CD4-positive, alpha-beta T cell (primary cell): ENCODE data around the gene ESCO1. TPM values are rescaled to one million over a fixed set of nuclear protein-coding genes. Genes with fewer than 3 reads are reported as not detected.

ENCODE experiments used
- ATAC-seq: fragments of 200-7000 bp; cut with Tn5 transposase; one replicate; pipeline ENCODE4 v1.10.0; 2022; ENCODE audit warnings: mild to moderate bottlenecking; ENCODE audit not compliant: poor library complexity
- CTCF ChIA-PET: fragments of 350-600 bp; sonication (Branson Sonifier 250); formaldehyde crosslinking; loops from one replicate; lab custom pipeline; 2021; ENCODE audit warnings: antibody characterized with exemption, inconsistent platforms; lab: Charles Lee
- POLR2A ChIA-PET: fragments of 350-600 bp; sonication (Branson Sonifier 250); formaldehyde crosslinking; loops from one replicate; lab custom pipeline; 2021; ENCODE audit warnings: antibody characterized with exemption, inconsistent platforms; lab: Charles Lee
- DNase-seq, 14 experiments: peaks; one replicate each; pipeline ENCODE4 v3.0.0-alpha.2; 2013 to 2020; ENCODE audit warnings: mixed read lengths in 2 of 14
- H3K27ac ChIP-seq, 2 donors: one replicate each; pipeline versions ENCODE4 v1.5.1 to v1.7.0; 2013; ENCODE audit warnings: low read length in 2 of 2, low read depth in 1 of 2, mild to moderate bottlenecking in 1 of 2
- H3K27me3 ChIP-seq, 2 experiments: 1 replicate in 1 of 2; 2 replicates in 1 of 2; pipeline versions ENCODE4 v1.6.1 to v1.7.0; 2013; ENCODE audit warnings: low read length in 2 of 2, control low read depth in 1 of 2, mild to moderate bottlenecking in 1 of 2, moderate library complexity in 1 of 2; ENCODE audit not compliant: insufficient read depth in 2 of 2, control insufficient read depth in 1 of 2
- H3K36me3 ChIP-seq: one replicate; pipeline ENCODE4 v1.6.1; 2013; ENCODE audit warnings: low read length, control low read depth; ENCODE audit not compliant: insufficient read depth
- H3K4me1 ChIP-seq: one replicate; pipeline ENCODE4 v1.6.1; 2013; ENCODE audit warnings: low read length, control low read depth; ENCODE audit not compliant: insufficient read depth
- H3K4me3 ChIP-seq: one replicate; pipeline ENCODE4 v1.5.1; 2013; ENCODE audit warnings: mild to moderate bottlenecking, low read length, moderate library complexity
- H3K9me3 ChIP-seq, 2 experiments: 1 replicate in 1 of 2; 2 replicates in 1 of 2; pipeline versions ENCODE4 v1.6.1 to v1.7.0; 2013; ENCODE audit warnings: low read length in 2 of 2, mild to moderate bottlenecking in 2 of 2, control low read depth in 1 of 2, moderate library complexity in 1 of 2; ENCODE audit not compliant: control insufficient read depth in 1 of 2, insufficient read depth in 1 of 2
- H3K27ac Mint-ChIP-seq: one replicate; pipeline ENCODE4 v1.8.0; 2020; ENCODE audit warnings: mixed read lengths
- H3K27me3 Mint-ChIP-seq: one replicate; pipeline ENCODE4 v1.8.0; 2021; ENCODE audit warnings: mixed read lengths
- H3K36me3 Mint-ChIP-seq: one replicate; pipeline ENCODE4 v1.8.0; 2021; ENCODE audit warnings: low read depth, mixed read lengths
- H3K4me1 Mint-ChIP-seq: one replicate; pipeline ENCODE4 v1.8.0; 2021; ENCODE audit warnings: low read depth, mixed read lengths
- H3K4me3 Mint-ChIP-seq: one replicate; pipeline ENCODE4 v1.8.0; 2020; ENCODE audit warnings: mild to moderate bottlenecking, mixed read lengths
- H3K9me3 Mint-ChIP-seq: one replicate; pipeline ENCODE4 v1.8.0; 2020; ENCODE audit warnings: mixed read lengths
- intact Hi-C, 2 experiments: fragments of 100-400 bp; cut with DNase I in 1 of 2; cut with micrococcal nuclease in 1 of 2; formaldehyde crosslinking; loops; one replicate each; pipeline versions ENCODE4 v1.15.1 to v1.9.0; 2023 to 2025; cut with DNase I, micrococcal nuclease
- total RNA-seq, 174 experiments: library from RNA in 2 of 174; stranded (reverse) in 2 of 174; gene quantifications; one replicate each; pipeline ENCODE4 v1.2.3 and lab custom pipeline; 2021 to 2026
- TF ChIP-seq, protein P1 (sequence below): fragments of 200-600 bp; IDR thresholded peaks from one replicate; pipeline ENCODE4 v1.8.0; 2022; ENCODE audit warnings: antibody characterized with exemption, mild to moderate bottlenecking

The ESCO1 gene
- total RNA-seq, 2 experiments from 2014 or later, result 31.7 to 32.8 TPM

DNA sequence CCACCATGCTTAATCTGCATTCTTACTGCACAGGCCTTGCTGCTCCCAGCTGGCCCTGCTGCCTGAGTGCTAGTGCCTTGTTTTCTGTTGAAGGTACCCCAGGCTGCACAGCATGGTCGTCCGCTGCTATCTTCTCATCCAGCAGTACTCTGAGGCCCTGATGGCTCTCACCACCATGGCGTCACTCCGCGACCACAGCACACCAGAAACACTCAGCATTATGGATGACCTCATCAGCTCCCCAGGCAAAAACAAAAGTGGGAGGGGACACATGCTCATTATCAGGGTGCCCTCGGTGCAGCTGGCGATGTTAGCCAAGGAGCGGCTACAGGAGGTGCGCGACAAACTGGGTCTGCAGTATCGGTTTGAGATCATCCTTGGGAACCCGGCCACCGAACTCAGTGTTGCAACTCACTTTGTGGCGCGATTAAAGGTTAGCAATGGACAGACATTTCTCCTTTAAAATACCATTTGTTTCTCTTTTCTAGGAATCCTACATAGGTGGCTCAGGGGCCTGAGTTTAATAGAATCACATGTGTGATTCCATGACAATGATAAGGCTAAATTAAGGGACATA lies 110.5 kb downstream of the ESCO1 start:
- H3K9me3 Mint-ChIP-seq, result no peaks in the 10 kb centered on the region
- Histone ChIP-seq H3K36me3 (no peaks in the 10 kb centered on the region), H3K4me1 (no peaks in the 10 kb centered on the region), H3K4me3 (no peak overlapping the region), H3K27ac (no peak overlapping the region), H3K9me3 (no peaks in the 10 kb centered on the region), H3K27me3 (no peaks in the 10 kb centered on the region)
- TF ChIP-seq, protein P1, sequence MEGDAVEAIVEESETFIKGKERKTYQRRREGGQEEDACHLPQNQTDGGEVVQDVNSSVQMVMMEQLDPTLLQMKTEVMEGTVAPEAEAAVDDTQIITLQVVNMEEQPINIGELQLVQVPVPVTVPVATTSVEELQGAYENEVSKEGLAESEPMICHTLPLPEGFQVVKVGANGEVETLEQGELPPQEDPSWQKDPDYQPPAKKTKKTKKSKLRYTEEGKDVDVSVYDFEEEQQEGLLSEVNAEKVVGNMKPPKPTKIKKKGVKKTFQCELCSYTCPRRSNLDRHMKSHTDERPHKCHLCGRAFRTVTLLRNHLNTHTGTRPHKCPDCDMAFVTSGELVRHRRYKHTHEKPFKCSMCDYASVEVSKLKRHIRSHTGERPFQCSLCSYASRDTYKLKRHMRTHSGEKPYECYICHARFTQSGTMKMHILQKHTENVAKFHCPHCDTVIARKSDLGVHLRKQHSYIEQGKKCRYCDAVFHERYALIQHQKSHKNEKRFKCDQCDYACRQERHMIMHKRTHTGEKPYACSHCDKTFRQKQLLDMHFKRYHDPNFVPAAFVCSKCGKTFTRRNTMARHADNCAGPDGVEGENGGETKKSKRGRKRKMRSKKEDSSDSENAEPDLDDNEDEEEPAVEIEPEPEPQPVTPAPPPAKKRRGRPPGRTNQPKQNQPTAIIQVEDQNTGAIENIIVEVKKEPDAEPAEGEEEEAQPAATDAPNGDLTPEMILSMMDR, result no peak
- no peaks in the 10 kb centered on the region for H3K36me3 Mint-ChIP-seq
- ATAC-seq, result no peak
- H3K4me1 Mint-ChIP-seq, result no peaks in the 10 kb centered on the region
- peaks cover 4% of the 10 kb centered on the region for H3K27me3 Mint-ChIP-seq
- H3K27ac Mint-ChIP-seq, result no peak overlapping the region
- intact Hi-C loops, result loop anchor here (1.0 to 10.0 kb wide), 3 partner anchors 365 to 1215 kb away; no protein-coding TSS in a partner anchor
- POLR2A ChIA-PET, result no interaction called here
- no peak overlapping the region for H3K4me3 Mint-ChIP-seq
- DNase-seq, result no peak
- CTCF ChIA-PET, result interaction anchor here (0.6 kb wide), 1 partner anchor 316 kb away, joined by 3 read pairs; no protein-coding TSS in a partner anchor

DNA sequence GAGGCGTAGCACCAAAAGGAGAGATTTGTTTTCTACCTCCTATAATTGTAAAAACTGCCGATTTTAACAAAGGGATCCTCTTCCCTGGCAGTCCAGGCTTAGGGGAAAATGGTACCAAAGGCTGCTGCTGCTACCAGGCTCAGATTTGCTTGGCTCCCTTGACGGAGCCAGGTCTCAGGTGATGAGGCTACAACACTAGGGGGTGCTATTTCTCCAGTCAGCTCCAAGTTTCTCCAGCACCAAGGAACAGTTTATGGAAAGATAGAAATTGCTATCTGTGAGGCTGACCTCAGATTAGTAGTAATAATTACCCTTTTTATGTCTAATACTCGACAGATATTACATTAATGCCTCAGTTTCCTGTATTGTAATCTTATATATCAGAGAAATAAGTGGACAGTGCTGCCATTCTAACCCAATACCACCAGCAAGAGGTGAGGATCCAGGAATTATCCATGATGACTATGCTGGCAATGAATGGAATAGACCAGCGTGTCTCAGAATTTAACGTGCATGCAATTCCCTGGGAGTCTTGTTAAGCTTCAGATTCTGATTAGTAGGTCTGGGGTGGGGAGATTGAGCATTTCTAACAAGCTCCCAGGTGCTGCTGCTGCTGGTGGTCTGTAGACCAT lies 111.3 kb downstream of the ESCO1 start:
- intact Hi-C loops, result loop anchor here (1.0 kb wide), 1 partner anchor 467 kb away; no protein-coding TSS in a partner anchor
- POLR2A ChIA-PET, result no interaction called here

DNA sequence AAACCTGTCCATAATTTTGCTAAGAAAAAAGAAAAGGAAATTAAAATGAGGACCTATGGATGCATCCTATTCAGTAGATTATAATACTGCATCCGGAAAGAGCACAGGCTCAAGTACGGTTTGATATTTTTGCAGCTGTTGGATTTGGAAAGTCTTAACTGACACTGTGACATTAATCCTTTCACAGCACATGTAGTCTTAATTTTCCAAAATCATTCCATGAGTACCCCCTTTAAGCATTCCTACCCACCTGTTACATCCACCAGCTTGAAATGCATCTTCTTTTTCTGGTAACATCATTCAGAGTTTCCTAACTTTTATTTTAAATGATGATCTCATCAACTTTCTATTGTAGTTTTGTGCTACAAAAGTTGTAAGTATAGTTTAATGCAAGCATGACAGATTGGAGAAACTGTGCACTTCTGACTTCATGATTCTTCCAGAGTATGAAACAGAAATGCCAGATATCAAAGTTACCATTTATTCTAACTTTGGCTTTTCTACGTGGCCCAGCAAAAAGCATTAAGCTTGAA lies 113.5 kb downstream of the ESCO1 start:
- no peaks in the 10 kb centered on the region for H3K9me3 ChIP-seq
- CTCF ChIA-PET, result interaction anchor here (1.2 to 1.5 kb wide), 2 partner anchors 114 to 469 kb away, joined by 3 read pairs; partner anchors contain the start of gene ESCO1
- Mint-ChIP-seq H3K9me3 (no peaks in the 10 kb centered on the region), H3K36me3 (no peaks in the 10 kb centered on the region), H3K4me1 (no peaks in the 10 kb centered on the region), H3K27ac (no peak overlapping the region), H3K4me3 (no peak overlapping the region), H3K27me3 (peaks cover 12% of the 10 kb centered on the region)
- ATAC-seq (no peak), DNase-seq (no peak)
- POLR2A ChIA-PET, result no interaction called here
- H3K27me3 ChIP-seq, result peaks cover 0 to 5% of the 10 kb centered on the region in 2 experiments
- no peak overlapping the region for H3K27ac ChIP-seq
- H3K4me1 ChIP-seq, result no peaks in the 10 kb centered on the region
- H3K36me3 ChIP-seq, result no peaks in the 10 kb centered on the region
- intact Hi-C loops, result no loop called here
- TF ChIP-seq, protein P1, result no peak
- H3K4me3 ChIP-seq, result no peak overlapping the region

More for the DNA sequence above, 111.3 kb downstream of the ESCO1 start:
- CTCF ChIA-PET, result interaction anchor here (0.6 kb wide), 1 partner anchor 317 kb away, joined by 3 read pairs; no protein-coding TSS in a partner anchor
- ATAC-seq (no peak), DNase-seq (peak in 6 of 14 experiments; percentile 3 to 61 (median 37))
- no peaks in the 10 kb centered on the region for H3K36me3 ChIP-seq
- H3K9me3 ChIP-seq, result no peaks in the 10 kb centered on the region
- H3K4me3 Mint-ChIP-seq, result no peak overlapping the region
- H3K27ac ChIP-seq, result no peak overlapping the region
- H3K4me1 ChIP-seq, result no peaks in the 10 kb centered on the region
- no peaks in the 10 kb centered on the region for H3K36me3 Mint-ChIP-seq
- H3K9me3 Mint-ChIP-seq, result no peaks in the 10 kb centered on the region
- peaks cover 4% of the 10 kb centered on the region for H3K27me3 Mint-ChIP-seq
- TF ChIP-seq, protein P1, result peak; percentile 48
- H3K4me3 ChIP-seq, result no peak overlapping the region
- no peak overlapping the region for H3K27ac Mint-ChIP-seq
- H3K4me1 Mint-ChIP-seq, result no peaks in the 10 kb centered on the region
- H3K27me3 ChIP-seq, result no peaks in the 10 kb centered on the region
